D341Med (cell line): ENCODE data around the gene STK35.
A peak's percentile ranks its signal among the peaks of the same experiment; 100 is the strongest.

Experiments used
- DNase-seq: peaks from one replicate; pipeline ENCODE4 v3.0.0; 2012; ENCODE audit warnings: low spot score

Gene STK35

DNA sequence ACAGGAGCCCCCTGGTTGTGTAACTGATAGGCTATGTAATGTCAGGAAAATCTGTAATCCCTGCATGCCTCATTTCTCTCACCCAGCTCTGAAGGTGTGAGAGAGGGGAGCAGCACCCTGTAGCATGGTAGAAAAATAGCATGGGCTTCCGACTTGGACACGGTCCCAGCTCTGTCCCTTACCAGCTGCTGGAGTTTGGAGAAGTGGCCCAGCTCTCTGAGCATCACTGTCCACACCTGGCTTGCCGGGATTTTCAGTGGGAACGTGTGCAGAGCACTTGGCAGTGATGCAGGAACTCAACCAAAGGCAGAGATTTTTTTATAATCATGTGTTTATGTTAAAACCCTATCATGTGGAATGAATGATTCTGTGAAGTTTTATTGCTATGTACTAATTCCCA lies 34.6 kb downstream of the STK35 start:
- no peak for DNase-seq

DNA sequence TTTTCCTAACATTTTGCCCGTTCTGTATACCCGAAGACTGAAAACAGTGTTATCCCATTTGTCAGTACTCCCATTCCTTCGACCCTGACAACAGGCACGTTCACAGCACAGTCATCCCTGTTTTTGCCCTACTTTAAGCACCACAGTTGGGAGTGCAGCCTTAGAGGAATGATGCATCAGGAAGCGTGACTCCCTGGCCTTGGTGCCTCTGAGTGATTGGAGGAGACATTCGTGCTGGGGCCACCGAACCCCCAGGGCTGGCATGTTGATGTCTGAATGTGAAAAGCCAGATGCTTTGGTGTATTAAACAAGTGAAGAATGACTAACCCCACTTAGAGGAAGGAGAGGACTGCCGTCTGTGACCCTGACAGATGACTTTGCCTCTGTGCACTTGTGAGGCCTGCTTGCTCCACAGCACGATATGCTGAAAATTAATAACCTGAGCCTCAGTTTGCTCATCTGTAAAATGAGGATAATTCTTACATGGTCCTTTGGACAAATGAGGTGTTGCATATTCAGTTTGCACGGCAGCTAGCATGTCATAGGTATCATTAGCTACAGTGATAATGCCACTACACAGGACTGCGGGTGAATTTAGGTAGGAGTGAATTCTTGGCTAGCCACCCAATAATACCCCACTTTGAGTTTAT lies 36.0 kb downstream of the STK35 start:
- DNase-seq, result no peak

DNA sequence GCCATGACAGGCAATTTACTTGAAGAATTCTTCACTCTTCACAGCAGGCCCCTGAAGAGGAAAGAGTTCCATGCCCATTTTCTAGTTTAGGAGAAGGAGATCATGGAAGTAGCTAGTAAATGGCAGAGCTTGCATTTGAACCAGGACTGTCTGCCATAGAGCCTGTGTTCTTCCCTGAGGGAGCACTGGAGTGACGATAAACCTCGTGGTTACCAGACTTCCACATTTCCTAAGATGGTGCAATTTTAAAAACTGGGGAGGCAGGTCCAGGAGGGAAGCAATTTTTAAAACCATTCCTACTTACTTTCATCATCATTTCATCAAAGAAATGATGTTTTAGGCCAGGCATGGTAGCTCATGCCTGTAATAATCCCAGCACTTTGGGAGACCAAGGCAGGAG lies 36.8 kb downstream of the STK35 start:
- DNase-seq, result no peak

DNA sequence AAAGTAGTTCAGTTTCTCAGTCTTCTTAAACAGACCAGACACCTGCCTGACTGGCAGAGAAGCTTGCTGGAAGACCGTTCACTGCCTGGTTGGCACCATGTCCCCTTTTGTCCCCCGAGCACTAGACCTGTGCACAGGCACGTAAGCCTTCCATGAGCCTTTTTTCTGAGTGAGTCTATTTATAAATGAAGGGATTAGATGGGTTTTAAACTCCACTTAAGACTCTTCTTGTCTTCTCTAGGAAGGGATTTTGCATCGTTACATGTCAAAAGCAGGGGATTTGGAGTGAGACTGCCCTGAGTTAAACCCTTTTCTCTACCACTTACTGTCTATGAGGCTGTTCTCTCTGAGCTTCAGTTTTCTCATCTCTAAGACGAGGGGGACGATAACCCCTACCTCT lies 37.6 kb downstream of the STK35 start:
- peak; percentile 55 for DNase-seq

DNA sequence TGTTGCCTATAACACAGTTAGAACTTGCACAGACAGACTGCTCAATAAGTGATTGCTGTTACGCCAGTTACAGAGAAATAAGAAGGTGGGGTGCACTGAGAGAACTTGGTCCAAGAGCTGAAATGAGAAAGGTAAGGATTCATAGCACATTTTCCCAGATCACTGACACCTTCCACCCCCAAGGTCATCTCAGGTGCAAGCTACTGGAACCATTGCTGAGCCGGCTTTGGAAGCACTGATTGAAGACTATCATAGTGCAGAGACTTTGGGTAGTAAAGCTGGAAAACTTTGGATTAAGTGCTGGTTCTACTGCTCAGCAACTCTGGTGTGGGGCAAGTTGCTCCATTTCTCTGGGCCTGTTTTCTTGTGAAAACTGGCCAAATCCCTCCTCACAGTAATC lies 38.1 kb downstream of the STK35 start:
- no peak for DNase-seq

DNA sequence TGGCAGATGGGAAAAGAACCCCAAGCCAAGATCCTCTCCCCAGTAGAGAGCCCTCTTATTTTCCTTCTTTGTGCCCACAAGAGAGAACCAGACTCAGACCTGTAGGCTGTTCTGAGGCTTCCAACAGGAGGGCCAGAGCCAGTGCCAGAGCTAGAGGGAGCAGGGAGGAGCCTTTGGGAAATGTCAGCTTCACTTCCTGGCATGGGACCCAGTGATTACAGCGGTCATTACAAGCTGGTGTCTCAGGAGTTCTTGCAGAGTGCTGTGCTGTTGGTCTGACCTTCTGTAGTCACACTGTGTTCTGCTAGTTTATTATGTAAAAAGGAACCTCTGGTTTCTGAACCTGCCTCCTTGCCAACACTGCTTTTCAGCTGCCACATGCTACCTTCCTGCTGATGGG lies 38.9 kb downstream of the STK35 start:
- no peak for DNase-seq

DNA sequence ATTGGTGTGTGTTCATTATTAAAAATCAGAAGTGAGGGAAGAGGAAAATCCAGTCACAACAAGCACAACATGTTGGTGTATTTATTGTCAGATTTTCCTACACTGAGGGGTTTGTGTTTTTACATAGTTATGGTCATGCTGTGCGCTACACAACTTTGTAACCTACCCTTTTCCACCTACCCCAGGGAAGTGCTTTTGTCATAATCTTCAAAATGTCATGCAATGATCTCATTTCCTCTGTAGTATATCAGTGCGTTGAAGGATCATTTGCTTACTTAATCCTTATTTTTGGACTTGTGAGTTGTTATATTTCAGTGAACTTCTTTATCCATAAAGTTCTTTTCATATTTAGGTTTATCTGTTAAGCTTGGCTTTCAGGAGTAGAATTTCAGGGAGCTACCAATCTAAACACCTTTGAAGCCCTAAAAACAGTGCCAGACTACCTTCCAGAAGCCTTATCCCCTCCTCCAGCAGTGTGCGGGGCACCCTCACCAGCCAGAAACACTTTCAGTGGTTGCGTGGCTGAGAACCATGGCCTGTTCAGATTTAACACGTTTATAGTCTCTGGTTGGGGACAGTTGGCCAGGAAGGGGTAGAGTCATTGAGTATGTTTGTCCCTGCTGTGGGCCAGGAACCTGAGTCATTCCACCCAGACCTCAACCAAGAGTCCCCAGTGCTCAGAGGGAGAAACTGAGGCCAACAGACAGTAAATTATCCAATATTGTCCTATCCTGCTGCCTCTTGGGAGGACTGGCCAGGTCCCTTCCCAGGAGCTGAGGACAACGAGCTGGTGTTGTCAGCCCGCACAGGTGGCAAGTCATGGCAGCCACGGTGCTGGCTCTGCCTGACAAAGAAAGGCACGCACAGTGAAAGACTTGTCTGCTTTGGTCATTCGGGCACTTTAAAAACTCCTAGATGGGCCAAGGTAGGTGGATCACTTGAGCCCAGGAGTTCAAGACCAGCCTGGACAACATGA lies 40.3 kb downstream of the STK35 start:
- no peak for DNase-seq

DNA sequence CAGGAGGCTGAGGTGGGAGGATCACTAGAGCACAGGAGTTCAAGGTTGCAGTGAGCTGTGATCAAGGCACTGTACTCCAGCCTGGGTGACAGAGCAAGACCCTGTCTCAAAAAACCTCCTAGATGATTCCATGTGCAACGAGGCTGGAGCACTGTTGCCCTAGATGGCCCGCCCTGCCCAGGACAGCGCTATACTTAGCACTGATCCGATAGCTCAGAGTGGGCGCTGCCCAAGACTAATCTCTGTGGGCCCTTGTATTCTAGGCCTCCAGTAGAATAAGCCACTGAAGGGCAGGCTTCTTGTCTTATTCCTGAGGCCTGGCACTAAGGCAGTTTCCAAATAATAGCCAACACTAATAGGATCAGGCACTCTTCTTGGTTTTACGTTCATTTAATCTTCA lies 41.0 kb downstream of the STK35 start:
- no peak for DNase-seq

DNA sequence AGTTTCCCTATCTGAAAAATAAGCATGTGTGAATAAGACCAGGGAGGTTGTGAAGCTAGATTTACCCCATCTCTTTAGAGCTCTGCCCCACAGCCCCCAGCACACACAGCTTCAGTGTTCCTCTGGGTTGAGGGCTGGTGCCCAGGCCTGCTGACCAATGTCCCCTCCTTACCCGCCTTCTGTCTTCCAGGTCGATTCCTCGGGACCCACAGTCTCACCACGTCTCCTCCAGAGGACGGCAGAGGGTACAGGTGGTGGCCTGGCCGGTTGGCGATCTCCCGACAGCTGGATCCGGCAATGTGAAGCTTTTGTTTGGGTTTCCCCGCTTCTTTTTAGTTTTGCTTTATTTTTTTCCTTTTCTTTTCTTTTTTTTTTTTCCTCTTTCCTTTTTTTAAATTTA lies 42.0 kb downstream of the STK35 start:
- no peak for DNase-seq

DNA sequence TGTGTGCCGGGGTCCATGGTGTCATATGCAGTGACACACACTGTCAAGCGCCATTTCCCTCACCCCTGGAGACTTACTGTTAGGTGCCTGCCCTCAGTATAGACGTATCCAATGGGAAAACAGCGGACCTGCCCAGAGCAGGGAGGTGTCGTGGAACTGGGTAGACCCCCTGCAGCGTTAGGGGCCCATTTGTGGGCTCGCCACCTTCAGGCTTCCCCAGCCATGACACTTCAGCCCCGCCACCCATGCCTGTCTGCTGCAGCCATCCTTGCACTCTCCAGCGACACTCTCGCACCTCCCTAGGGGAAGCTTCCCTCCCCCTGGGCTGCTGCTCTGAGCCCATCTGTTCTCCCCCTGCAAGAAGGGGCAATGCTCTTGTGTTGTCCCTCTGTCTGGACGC lies 43.2 kb downstream of the STK35 start:
- no peak for DNase-seq

DNA sequence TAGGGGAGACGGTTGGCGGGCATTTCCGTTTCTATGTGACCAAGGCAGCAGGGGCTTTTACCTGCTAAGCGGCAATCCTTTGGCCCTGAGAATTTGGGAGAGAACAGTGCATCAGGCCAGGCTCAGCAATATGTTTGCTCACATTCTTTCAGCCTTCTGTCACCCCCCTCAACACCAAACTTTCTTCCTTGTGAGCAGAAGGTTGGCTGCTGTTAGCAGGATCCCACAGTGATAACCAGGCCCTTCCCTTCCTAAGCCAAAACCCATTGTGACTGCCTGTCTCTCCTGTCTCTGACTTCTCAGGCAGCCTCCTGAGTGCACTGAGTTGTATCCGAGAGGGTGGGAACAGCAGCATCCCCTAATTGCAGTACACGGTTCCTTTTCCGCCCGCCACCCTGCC lies 43.7 kb downstream of the STK35 start:
- no peak for DNase-seq

DNA sequence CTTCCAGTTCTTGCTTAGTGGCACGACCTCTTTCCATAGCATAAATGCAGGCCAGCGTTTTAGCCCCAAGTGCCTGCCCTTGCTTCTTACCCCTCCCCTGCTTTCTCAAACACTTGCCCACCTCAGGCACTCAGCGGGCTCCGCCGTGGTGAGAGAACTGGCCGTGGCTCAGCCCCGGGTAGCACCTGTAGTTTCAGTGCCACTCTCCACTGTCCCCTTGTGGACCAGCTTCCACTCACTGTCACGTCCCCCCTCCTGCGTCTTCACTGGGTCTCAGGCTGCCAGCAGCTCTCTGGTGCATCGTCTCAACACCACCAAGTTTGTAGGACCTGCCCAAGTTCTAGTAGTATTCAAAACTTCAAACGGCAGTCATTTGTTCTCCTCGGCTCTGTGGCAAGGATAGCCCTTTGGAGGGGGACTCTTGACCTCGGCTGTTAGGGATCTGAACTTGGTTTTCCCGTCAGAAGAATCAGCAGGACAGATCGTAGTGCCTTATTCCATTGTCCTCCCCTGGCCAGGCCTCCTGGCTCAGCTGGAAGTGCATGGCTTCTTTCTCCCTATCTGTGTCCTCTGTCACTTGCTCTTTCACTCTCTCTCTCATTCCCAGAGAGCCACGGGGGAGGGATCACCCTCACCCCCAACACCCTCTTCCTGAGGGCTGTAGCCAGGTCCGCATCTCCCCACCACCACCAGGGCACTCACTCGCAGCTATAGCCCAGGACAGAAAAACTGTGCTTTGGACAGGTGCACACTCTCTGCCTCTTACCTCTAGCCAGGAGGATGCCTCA lies 44.6 kb downstream of the STK35 start:
- no peak for DNase-seq

DNA sequence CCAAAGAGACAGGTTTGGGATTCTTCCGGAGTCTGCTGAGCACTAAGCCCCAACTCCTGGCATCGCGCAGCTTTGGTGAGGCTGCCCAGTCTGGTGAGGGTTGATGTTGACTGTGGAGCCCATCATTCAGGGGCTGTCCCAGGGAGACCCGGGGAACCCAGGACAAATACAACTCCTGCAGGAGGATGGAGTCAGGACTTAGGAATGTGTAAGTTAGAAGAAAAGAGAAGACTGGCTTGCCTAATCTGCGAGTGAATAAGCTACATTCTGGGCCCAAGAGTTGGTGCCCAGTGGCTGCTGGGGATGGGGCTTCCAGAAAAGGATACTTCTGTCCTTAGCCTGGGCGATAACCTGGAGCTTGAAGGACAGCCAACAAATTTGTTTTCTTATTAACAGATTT lies 47.9 kb downstream of the STK35 start:
- DNase-seq, result no peak

DNA sequence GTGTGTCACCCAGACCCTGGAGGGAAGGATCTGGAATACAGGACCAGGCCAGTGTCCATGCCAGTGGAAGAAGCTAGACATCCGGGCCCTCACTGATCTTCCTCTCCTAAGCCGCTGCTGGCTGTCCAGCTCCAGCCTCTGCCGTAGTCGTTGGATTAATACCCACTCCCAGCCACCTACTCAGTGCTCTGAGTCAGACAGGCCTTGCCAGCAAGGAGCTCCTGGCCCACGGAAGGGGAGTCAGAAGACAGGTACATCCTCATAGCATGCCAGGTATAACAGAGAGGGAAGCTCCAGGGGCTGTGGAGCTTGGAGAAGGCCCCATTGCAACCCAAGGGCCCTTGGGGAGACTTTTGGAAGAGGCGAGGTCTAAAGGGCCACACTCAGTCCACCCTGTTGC lies 49.0 kb downstream of the STK35 start:
- DNase-seq, result no peak

DNA sequence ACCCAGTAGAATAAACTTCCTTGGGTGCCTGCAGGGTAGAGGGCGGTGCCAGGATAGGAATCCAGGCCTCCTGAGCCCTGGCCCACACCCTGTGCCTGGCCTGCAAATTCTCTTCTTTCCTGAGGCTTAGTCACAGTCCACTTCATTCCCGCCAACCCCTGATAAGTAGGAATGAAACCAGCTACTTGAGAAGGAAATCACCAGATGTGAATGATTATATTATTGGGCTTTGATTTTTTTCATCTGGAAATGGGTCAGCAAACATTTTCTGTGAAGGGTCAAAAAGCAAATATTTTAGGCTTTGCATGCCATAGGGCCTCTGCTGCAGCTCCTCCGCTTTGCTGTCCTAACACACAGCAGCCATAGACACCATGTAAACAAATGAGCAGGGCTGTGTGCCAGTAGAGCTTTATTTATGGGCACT lies 50.2 kb downstream of the STK35 start:
- no peak for DNase-seq

DNA sequence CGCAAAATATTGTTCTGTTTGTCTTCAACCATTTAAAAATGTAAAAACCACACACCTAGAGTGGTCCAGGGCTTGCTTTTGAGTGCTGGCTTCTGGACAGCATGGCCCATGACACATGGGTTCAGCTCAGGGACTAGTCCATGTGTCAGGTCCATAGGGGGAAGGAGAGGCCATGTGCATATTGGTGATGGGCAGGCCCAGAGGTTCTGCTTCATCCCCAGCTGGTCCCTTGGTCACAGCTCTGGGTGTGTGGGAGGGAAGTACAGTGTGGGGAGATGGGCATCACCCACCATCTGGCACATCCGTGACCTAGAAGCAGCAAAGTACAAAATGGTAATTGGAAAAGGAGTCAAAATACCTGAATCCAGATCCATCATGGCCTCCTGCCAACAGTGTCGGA lies 50.7 kb downstream of the STK35 start:
- no peak for DNase-seq

DNA sequence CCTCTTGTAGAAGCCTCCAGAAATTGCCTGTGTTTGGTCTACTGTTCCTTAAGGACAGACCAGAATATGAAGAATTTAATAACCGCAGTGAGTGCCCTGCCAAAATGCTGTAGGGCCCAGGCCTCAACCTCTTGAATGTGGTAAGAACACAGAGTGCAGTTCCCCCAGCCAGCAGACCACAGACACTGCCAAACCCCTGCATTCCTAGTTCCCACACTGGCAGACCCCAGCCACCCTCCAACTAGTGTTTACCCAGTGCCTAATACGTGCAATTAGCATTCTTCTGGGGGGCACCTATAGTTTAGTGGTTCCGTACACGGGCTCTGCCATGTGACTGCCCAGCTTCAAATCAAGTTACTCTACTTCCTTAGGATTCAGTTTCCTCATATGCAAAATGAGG lies 51.7 kb downstream of the STK35 start:
- no peak for DNase-seq

DNA sequence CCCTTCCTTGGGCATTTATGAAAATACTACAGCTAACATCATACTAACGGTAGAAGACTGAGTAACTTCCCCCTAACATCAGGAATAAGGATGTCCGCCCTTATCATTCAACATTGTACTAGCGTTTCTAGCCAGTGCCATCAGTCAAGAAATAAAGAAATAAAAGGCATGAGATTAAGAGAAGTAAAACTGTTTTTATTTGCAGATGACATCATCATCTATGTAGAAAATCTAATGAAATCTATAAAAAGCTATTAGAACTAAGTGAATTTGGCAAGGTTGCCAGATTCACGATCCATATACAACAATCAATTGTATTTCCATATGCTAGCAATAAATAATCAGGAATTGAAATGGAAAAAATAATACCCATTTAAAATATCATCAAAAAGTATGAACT lies 54.6 kb downstream of the STK35 start:
- no peak for DNase-seq

DNA sequence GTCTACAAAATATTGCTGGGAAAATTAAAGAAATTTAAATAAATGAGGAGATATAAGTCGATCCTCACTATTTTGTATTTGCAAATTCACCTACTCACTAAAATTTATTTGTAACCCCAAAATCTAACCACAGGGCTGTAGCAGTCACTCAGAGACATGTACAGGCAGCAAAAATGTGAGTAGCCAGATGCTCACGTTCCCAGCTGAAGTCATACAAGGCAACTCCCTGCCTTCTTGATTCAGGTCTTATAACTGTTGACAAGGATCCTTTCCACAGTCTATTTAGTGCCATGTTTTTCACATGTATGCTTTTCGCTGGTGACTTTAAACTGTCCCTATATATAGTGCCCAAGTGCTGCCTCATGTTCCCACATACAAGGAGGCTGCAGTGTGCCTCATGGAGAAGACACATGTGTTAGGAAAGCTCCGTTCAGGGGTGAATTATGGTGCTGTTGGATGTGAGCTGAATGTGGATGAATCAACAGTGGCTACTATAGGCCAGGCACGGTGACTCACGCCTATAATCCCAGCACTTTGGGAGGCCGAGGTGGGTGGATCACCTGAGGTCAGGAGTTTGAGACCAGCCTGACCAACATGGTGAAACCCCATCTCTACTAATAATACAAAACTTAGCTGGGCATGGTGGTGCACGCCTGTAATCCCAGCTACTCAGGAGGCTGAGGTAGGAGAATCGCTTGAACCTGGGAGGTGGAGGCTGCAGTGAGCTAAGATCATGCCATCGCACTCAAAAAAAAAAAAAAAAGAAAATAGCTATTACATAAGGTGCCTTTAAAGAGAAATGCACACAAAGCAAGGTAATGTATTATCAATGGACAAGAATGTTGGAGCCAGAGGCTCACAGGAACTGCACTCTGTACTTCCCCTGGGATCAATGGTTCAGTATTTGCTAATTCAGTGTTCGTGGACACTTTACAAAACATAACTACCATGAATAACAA lies 55.3 kb downstream of the STK35 start:
- no peak for DNase-seq

DNA sequence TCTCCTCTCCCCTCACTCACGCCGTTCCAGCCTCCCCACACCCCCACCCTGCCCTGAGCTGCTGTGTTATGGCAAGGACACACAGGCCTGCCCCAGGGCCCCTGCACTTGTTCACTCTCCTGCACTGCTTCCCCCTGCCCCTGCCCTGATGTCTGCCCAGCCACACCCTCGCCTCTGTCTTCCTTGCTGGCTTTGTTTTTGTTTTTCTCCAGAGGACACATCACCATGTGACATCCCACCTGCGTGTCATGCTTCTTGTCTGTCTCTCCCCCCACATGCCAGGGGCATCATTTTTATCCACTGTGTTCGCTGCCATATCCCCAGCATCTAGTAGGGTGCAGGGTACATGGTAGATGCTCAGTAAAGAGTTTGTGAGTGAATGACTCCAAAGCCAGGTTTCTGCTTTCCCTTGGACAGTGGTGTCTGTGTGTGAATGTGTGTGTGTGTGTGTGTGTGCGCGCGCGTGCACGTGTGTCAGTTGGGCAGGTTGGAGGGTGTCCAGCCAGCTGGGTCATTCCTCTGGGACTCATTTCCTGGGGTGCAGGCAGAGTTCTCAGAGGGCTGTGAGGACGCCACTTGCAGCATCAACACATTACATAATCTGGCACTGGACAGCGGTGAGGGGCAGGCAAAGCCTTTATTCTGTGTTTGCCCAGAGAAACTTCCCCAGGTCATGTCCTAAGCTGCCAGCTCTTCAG lies 60.6 kb downstream of the STK35 start:
- DNase-seq, result no peak

DNA sequence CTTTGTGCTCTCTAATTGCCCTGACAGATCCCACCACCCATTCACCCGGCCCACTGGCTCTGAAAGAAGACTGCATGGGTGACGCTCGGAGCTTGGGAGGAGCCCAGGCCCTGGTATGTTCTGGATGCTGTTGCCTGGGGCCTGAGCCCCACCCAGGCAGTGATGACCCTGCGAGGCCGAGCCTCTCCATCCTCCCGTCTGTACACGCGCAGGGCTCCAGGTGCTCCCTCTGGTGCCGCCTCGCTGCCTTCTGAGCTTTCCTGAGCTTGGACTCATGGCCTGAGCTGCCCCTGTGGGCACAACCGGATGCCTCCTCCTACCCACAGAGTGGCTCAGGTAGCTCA lies 61.2 kb downstream of the STK35 start:
- DNase-seq, result no peak
